Ishikawa (cell line): ENCODE measurements around the gene ETV5.

Experiments
- CEBPB ChIP-seq: IDR thresholded peaks from 2 replicates; pipeline ENCODE4 v1.6.1; 2012
- CREB1 ChIP-seq: IDR thresholded peaks from 2 replicates; pipeline ENCODE4 v1.6.1; 2012; ENCODE audit warnings: low read depth
- EGR1 ChIP-seq: IDR thresholded peaks from 2 replicates; pipeline ENCODE4 v1.6.1; 2012
- EP300 ChIP-seq: IDR thresholded peaks from 2 replicates; pipeline ENCODE4 v1.6.1; 2012; ENCODE audit warnings: borderline replicate concordance
- FOXM1 ChIP-seq: IDR thresholded peaks from 2 replicates; pipeline ENCODE4 v1.6.1; 2012; ENCODE audit warnings: low read depth, borderline replicate concordance
- MAX ChIP-seq: IDR thresholded peaks from 2 replicates; pipeline ENCODE4 v1.6.1; 2012
- NFIC ChIP-seq: IDR thresholded peaks from 2 replicates; pipeline ENCODE4 v1.6.1; 2012
- RAD21 ChIP-seq: IDR thresholded peaks from 2 replicates; pipeline ENCODE4 v1.6.1; 2012; ENCODE audit warnings: low read depth
- REST ChIP-seq: IDR thresholded peaks from 2 replicates; pipeline ENCODE4 v1.6.1; 2012; ENCODE audit warnings: low read depth, mild to moderate bottlenecking
- TAF1 ChIP-seq: IDR thresholded peaks from 2 replicates; pipeline ENCODE4 v1.6.1; 2012; ENCODE audit warnings: low read depth, mild to moderate bottlenecking
- TCF12 ChIP-seq: IDR thresholded peaks from 2 replicates; pipeline ENCODE4 v1.6.1; 2012; ENCODE audit warnings: low read depth
- TEAD4 ChIP-seq: IDR thresholded peaks from 2 replicates; pipeline ENCODE4 v1.6.1; 2012
- USF1 ChIP-seq: IDR thresholded peaks from 2 replicates; pipeline ENCODE4 v1.6.1; 2012
- YY1 ChIP-seq: IDR thresholded peaks from 2 replicates; pipeline ENCODE4 v1.6.1; 2012; ENCODE audit warnings: low read depth
- ZBTB7A ChIP-seq: IDR thresholded peaks from 2 replicates; pipeline ENCODE4 v1.6.1; 2012; ENCODE audit warnings: low read depth

ETV5 gene

GRCh38 chr3:186022931-186023330 is 86.0 kb downstream of the ETV5 start:
- no peak for TF ChIP-seq USF1
- TF ChIP-seq MAX, result no peak
- no peak for TF ChIP-seq TEAD4
- TF ChIP-seq NFIC, result no peak
- TF ChIP-seq CREB1, result no peak
- no peak for TF ChIP-seq TCF12
- TF ChIP-seq FOXM1, result no peak
- TF ChIP-seq EP300, result no peak
- no peak for TF ChIP-seq RAD21
- no peak for TF ChIP-seq YY1
- TF ChIP-seq REST, result no peak
- TF ChIP-seq TAF1, result no peak

GRCh38 chr3:186021673-186022362 is 87.1 kb downstream of the ETV5 start:
- no peak for TF ChIP-seq EGR1
- TF ChIP-seq MAX, result no peak
- no peak for TF ChIP-seq YY1
- TF ChIP-seq RAD21, result no peak
- no peak for TF ChIP-seq REST
- no peak for TF ChIP-seq NFIC
- TF ChIP-seq TCF12, result no peak
- no peak for TF ChIP-seq ZBTB7A
- TF ChIP-seq TEAD4, result no peak

- TF ChIP-seq CEBPB (no peak), REST (no peak), MAX (no peak), USF1 (no peak), NFIC (no peak), TCF12 (no peak), EGR1 (no peak), ZBTB7A (no peak), FOXM1 (no peak), CREB1 (no peak), YY1 (no peak), TAF1 (no peak), TEAD4 (no peak), EP300 (no peak), RAD21 (no peak)
Measured at GRCh38 chr3:186014866-186015265, 94.0 kb downstream of the ETV5 start.

- TF ChIP-seq TEAD4, result no peak
- no peak for TF ChIP-seq RAD21
- no peak for TF ChIP-seq EP300
- TF ChIP-seq CREB1, result no peak
- no peak for TF ChIP-seq ZBTB7A
- TF ChIP-seq CEBPB, result no peak
Measured at GRCh38 chr3:186013312-186013711, 95.6 kb downstream of the ETV5 start.
